Measurements from ENCODE around the gene CSGALNACT2. TPM values are rescaled to one million over a fixed set of nuclear protein-coding genes. Genes with fewer than 3 reads are reported as not detected.

Gene CSGALNACT2
- total and polyA plus RNA-seq, 5 donors from 2014 or later: 17.2 to 69.4 (median 24.6) TPM

DNA sequence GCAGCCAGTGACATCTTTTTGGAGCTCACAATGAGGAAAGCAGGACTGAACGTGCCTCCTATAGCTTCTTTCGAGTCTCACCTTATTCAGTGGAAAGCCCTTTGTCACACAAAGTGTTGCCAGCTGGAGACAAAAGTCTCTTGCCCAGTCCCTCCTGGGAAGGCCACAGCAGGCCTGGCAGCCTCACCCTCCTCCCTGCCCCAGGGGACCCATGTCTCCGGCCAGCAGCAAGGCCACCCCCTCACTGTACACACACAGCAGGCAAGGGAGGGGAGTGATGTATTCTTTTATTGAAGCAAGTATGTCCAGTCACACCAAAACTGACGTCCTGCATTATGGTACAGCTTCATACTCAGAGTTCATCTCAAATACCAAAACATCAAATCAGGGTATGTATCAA is 56.0 kb downstream of the CSGALNACT2 start:
- no peak overlapping the region for H3K4me3 Mint-ChIP-seq
- H3K9me3 ChIP-seq (ENCODE audit: control insufficient read depth in 2 of 2, low read length in 2 of 2): no peaks in the 10 kb centered on the region
- H3K36me3 Mint-ChIP-seq: peaks cover 5% of the 10 kb centered on the region
- peaks cover 0 to 6% (median 3%) of the 10 kb centered on the region in 4 donors for H3K4me1 Mint-ChIP-seq
- H3K4me3 ChIP-seq (ENCODE audit: low read depth, low read length): no peak overlapping the region
- H3K27me3 ChIP-seq (ENCODE audit: control insufficient read depth, insufficient read depth, low read length): no peaks in the 10 kb centered on the region
- no peaks in the 10 kb centered on the region for H3K9me3 Mint-ChIP-seq
- no peaks in the 10 kb centered on the region for H3K4me1 ChIP-seq (ENCODE audit: control insufficient read depth, insufficient read depth, low read length, poor library complexity, severe bottlenecking)
- no peaks in the 10 kb centered on the region for H3K36me3 ChIP-seq (ENCODE audit: control insufficient read depth, insufficient read depth, low read length)
- H3K27ac Mint-ChIP-seq: no peak overlapping the region
- no peak overlapping the region for H3K27ac ChIP-seq (ENCODE audit: insufficient read depth, low read length, poor library complexity, severe bottlenecking)
- DNase-seq (no peak), ATAC-seq (ENCODE audit: low read depth in 2 of 2) (no peak)
- no peaks in the 10 kb centered on the region for H3K27me3 Mint-ChIP-seq

DNA sequence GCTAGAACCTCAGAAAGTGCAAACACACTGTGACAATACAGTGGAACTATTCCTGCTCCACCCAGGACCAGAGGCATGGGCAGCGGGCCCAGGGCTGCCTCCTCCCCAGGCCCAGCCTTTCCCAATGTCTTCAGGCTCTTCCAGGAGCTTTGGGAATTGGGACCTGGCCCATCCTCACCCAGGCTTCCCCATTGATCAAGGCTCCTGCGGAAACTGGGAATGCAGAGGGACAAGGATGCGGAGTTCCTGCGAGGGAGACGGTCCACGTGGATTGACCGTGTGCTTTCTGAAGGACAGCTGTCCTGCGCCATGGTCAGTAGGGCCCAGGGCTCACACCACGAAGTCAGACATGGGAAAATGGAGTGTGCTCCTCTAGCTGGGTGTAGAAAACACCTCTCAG is 56.6 kb downstream of the CSGALNACT2 start:
- H3K4me3 Mint-ChIP-seq: no peak overlapping the region
- H3K9me3 Mint-ChIP-seq: no peaks in the 10 kb centered on the region
- no peak for DNase-seq
- H3K27ac ChIP-seq (ENCODE audit: insufficient read depth, low read length, poor library complexity, severe bottlenecking): no peak overlapping the region
- H3K4me3 ChIP-seq (ENCODE audit: low read depth, low read length): no peak overlapping the region
- H3K27me3 ChIP-seq (ENCODE audit: control insufficient read depth, insufficient read depth, low read length): no peaks in the 10 kb centered on the region
- peaks cover 4% of the 10 kb centered on the region for H3K36me3 Mint-ChIP-seq
- H3K27me3 Mint-ChIP-seq: no peaks in the 10 kb centered on the region
- H3K4me1 ChIP-seq (ENCODE audit: control insufficient read depth, insufficient read depth, low read length, poor library complexity, severe bottlenecking): no peaks in the 10 kb centered on the region
- H3K4me1 Mint-ChIP-seq: peaks cover 0 to 3% (median 3%) of the 10 kb centered on the region in 4 donors
- no peaks in the 10 kb centered on the region for H3K36me3 ChIP-seq (ENCODE audit: control insufficient read depth, insufficient read depth, low read length)
- no peak for ATAC-seq (ENCODE audit: low read depth in 2 of 2)
- H3K9me3 ChIP-seq (ENCODE audit: control insufficient read depth in 2 of 2, low read length in 2 of 2): no peaks in the 10 kb centered on the region
- no peak overlapping the region for H3K27ac Mint-ChIP-seq

DNA sequence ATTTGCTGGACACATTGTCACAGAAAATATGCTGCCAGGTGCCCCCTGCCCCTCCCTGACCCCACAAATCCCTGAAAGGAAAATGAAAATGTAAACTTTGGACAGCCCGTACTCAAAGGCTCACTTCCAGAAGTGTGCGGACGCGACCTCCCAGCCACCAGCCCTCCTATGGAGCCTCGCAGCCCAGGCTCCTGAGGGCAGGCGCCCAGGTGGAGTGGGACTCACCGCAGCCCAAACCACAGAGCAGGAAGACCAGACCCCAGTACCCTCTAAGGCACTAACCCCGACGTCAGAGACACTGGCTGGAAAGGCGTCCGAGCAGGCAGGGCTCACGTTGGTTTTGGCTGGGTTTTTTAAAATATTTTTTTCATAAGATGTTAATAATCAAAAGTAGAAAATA is 57.3 kb downstream of the CSGALNACT2 start:
- Histone ChIP-seq H3K9me3 (ENCODE audit: control insufficient read depth in 2 of 2, low read length in 2 of 2) (no peaks in the 10 kb centered on the region), H3K27ac (ENCODE audit: insufficient read depth, low read length, poor library complexity, severe bottlenecking) (no peak overlapping the region), H3K36me3 (ENCODE audit: control insufficient read depth, insufficient read depth, low read length) (no peaks in the 10 kb centered on the region), H3K27me3 (ENCODE audit: control insufficient read depth, insufficient read depth, low read length) (no peaks in the 10 kb centered on the region), H3K4me3 (ENCODE audit: low read depth, low read length) (no peak overlapping the region), H3K4me1 (ENCODE audit: control insufficient read depth, insufficient read depth, low read length, poor library complexity, severe bottlenecking) (no peaks in the 10 kb centered on the region)
- H3K4me1 Mint-ChIP-seq: peaks cover 0 to 3% (median 1%) of the 10 kb centered on the region in 4 donors
- H3K9me3 Mint-ChIP-seq: no peaks in the 10 kb centered on the region
- ATAC-seq (ENCODE audit: low read depth in 2 of 2): no peak
- H3K27me3 Mint-ChIP-seq: no peaks in the 10 kb centered on the region
- no peak for DNase-seq
- H3K36me3 Mint-ChIP-seq: peaks cover 4% of the 10 kb centered on the region
- H3K27ac Mint-ChIP-seq: peak overlapping the region in 1 of 3 donors; percentile 56
- peak overlapping the region in 1 of 4 donors; percentile 38 for H3K4me3 Mint-ChIP-seq

DNA sequence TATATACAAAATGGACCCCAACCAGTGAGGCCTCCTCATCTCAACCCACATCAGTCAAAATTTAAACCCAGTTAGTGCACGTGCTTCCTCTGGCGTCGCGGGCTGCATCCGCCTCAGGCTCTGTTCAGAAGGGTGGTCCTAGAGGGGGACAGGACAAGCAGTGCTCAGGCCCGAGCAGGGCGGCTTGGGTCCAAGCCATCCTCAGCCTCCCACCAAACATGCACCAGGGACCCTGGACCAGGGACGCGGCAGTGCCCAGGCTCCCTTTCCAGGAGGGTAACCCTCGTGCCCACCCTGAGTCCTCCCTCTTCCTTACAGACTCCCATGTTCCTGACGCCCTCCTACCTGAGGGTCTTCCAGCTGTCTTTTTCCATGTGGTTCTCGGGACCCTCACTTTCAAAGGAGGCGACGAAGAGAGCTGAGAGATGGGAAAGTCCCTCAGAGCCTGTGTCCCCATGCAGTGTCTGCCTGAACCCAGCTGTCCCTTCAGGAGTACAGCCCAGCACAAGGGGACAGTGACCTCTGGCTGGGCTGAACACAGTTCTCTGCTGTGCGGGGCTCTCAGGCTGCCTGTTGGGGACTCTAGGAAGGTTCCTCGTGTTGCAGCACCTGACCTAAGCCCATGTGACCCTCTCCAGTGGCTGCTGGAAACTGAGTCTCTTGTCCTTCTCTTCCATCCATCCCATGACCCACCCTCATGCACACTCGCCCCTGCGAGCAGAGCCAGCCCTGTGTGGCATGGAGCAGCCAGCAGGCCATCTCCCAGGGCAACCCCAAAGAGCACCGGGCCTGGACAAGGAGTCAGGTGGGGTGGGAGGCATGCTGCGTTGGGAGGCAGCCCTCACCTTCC is 58.1 kb downstream of the CSGALNACT2 start:
- ATAC-seq (ENCODE audit: low read depth in 2 of 2) (no peak), DNase-seq (no peak)
- Mint-ChIP-seq H3K27ac (no peak overlapping the region), H3K4me1 (peaks cover 0 to 3% (median 1%) of the 10 kb centered on the region in 4 donors), H3K36me3 (peaks cover 4% of the 10 kb centered on the region), H3K27me3 (no peaks in the 10 kb centered on the region), H3K4me3 (peak overlapping the region in 1 of 4 donors; percentile 27), H3K9me3 (no peaks in the 10 kb centered on the region)
- Histone ChIP-seq H3K36me3 (ENCODE audit: control insufficient read depth, insufficient read depth, low read length) (no peaks in the 10 kb centered on the region), H3K9me3 (ENCODE audit: control insufficient read depth in 2 of 2, low read length in 2 of 2) (no peaks in the 10 kb centered on the region), H3K27ac (ENCODE audit: insufficient read depth, low read length, poor library complexity, severe bottlenecking) (no peak overlapping the region), H3K4me3 (ENCODE audit: low read depth, low read length) (no peak overlapping the region), H3K27me3 (ENCODE audit: control insufficient read depth, insufficient read depth, low read length) (no peaks in the 10 kb centered on the region), H3K4me1 (ENCODE audit: control insufficient read depth, insufficient read depth, low read length, poor library complexity, severe bottlenecking) (no peaks in the 10 kb centered on the region)

DNA sequence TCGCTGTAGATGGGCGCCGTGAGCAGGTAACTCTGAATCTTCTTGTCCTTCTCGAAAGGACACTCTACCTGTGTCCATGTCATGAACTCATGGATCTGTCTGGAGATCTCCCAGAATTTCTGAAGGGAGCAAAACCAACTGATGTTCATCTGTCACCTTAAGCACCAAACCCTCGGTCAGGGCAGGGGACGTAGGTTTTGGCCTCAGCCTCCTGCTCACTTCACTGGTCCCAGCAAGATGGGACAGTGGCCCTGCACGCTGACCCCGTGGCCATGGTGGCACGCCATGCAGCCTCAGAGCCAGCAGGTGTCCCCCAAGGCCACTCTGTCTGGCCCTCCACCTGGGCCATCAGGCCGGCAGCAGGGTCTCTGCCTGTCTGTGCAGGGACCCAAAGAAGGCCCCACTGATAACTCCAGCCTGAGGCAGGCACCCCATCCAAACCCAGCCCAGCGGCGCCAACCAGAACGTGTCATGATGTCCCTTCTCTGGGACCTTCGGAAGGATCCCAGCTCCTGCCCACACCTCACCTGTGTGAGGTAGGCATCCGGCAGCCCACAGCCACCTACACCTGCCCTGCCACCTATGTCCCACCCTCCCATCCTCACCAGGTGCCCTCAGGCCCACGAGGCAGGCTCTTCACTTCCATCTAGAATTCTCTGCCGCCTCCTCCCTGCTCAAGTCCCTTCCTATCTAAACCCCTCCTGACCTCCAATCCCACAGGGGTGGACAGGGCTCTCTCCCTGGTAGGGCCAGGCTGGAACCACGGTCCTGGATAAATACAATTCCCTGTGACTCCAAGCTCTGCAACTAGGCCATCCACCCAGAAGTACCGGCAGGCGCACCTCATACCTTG is 59.0 kb downstream of the CSGALNACT2 start:
- no peaks in the 10 kb centered on the region for H3K27me3 ChIP-seq (ENCODE audit: control insufficient read depth, insufficient read depth, low read length)
- peaks cover 1% of the 10 kb centered on the region for H3K36me3 Mint-ChIP-seq
- H3K4me1 ChIP-seq (ENCODE audit: control insufficient read depth, insufficient read depth, low read length, poor library complexity, severe bottlenecking): peaks cover 6% of the 10 kb centered on the region
- ATAC-seq (ENCODE audit: low read depth in 2 of 2) (no peak), DNase-seq (no peak)
- H3K9me3 Mint-ChIP-seq: no peaks in the 10 kb centered on the region
- no peaks in the 10 kb centered on the region for H3K36me3 ChIP-seq (ENCODE audit: control insufficient read depth, insufficient read depth, low read length)
- no peak overlapping the region for H3K4me3 ChIP-seq (ENCODE audit: low read depth, low read length)
- no peak overlapping the region for H3K27ac ChIP-seq (ENCODE audit: insufficient read depth, low read length, poor library complexity, severe bottlenecking)
- no peaks in the 10 kb centered on the region for H3K9me3 ChIP-seq (ENCODE audit: control insufficient read depth in 2 of 2, low read length in 2 of 2)
- peak overlapping the region in 1 of 3 donors; percentile 83 for H3K27ac Mint-ChIP-seq
- H3K4me1 Mint-ChIP-seq: peaks cover 1 to 8% (median 4%) of the 10 kb centered on the region in 4 donors
- no peaks in the 10 kb centered on the region for H3K27me3 Mint-ChIP-seq
- peak overlapping the region in 1 of 4 donors; percentile 19 for H3K4me3 Mint-ChIP-seq

DNA sequence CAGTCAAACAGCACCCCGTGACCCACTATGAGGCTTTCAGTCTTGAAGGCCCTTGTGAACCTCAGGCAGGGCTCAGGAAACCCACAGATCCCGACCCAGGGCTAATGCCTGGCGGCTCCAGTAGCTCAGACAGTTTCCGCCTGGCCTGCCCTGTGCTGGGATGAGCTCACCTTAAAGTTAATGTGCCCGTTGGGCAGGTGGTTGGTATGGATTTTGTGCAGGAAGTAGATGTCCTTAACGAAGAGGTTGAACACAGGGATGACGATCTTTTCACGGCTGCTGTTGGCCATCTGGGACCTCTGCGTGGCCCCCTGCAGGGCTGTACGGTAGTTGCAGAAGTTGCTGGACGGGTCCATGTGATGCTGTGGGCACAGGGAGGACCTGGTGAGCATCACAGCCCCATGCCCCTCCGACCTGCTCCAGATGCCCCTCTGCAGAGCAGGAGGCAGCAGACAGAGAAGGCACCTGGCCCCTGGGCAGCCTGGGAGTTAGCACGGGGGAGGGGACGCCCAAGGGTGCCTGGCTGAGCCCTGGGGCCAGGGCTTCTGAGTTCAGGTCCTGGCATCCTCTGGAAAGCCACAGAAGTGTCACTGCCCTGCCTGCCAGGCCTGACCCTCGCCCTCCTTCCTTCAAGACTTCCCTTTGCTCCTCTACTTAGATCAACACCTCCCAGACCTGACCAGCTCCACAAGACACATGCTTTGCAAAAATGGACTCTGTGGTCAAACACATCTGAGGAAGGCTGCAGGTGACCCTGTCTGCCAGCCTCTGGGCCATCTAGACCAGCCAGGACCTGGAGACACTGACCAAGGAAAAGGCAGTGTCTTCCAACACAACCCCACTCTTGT is 59.8 kb downstream of the CSGALNACT2 start:
- no peaks in the 10 kb centered on the region for H3K9me3 Mint-ChIP-seq
- Histone ChIP-seq H3K27ac (ENCODE audit: insufficient read depth, low read length, poor library complexity, severe bottlenecking) (no peak overlapping the region), H3K9me3 (ENCODE audit: control insufficient read depth in 2 of 2, low read length in 2 of 2) (no peaks in the 10 kb centered on the region), H3K36me3 (ENCODE audit: control insufficient read depth, insufficient read depth, low read length) (no peaks in the 10 kb centered on the region), H3K4me3 (ENCODE audit: low read depth, low read length) (no peak overlapping the region), H3K4me1 (ENCODE audit: control insufficient read depth, insufficient read depth, low read length, poor library complexity, severe bottlenecking) (peaks cover 10% of the 10 kb centered on the region), H3K27me3 (ENCODE audit: control insufficient read depth, insufficient read depth, low read length) (no peaks in the 10 kb centered on the region)
- no peaks in the 10 kb centered on the region for H3K36me3 Mint-ChIP-seq
- ATAC-seq (ENCODE audit: low read depth in 2 of 2) (no peak), DNase-seq (peak in 1 of 3 donors; percentile 30)
- H3K27me3 Mint-ChIP-seq: no peaks in the 10 kb centered on the region
- peak overlapping the region in 1 of 4 donors; percentile 19 for H3K4me3 Mint-ChIP-seq
- peaks cover 0 to 9% (median 5%) of the 10 kb centered on the region in 4 donors for H3K4me1 Mint-ChIP-seq
- peak overlapping the region in 1 of 3 donors; percentile 83 for H3K27ac Mint-ChIP-seq

DNA sequence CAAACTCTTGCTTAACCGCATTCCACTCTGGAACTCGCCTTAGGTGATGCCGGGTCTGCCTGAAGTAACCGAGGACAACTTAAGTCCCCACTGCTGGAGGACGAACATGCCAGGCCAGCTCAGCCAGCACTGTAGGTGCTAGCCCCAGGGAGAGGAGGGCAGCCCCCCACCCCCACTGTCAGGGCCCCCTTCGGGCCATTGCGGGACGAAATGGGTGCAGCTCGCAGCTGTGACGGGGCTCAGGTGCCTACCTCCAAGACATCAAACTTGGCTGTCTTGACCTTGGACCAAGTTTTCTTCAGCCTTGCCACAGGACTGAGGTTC is 60.4 kb downstream of the CSGALNACT2 start:
- no peak overlapping the region for H3K27ac Mint-ChIP-seq
- ATAC-seq (ENCODE audit: low read depth in 2 of 2) (no peak), DNase-seq (no peak)
- H3K36me3 Mint-ChIP-seq: no peaks in the 10 kb centered on the region
- no peak overlapping the region for H3K27ac ChIP-seq (ENCODE audit: insufficient read depth, low read length, poor library complexity, severe bottlenecking)
- H3K4me1 Mint-ChIP-seq: peaks cover 0 to 7% (median 5%) of the 10 kb centered on the region in 4 donors
- H3K9me3 ChIP-seq (ENCODE audit: control insufficient read depth in 2 of 2, low read length in 2 of 2): no peaks in the 10 kb centered on the region
- no peaks in the 10 kb centered on the region for H3K27me3 ChIP-seq (ENCODE audit: control insufficient read depth, insufficient read depth, low read length)
- peaks cover 10% of the 10 kb centered on the region for H3K4me1 ChIP-seq (ENCODE audit: control insufficient read depth, insufficient read depth, low read length, poor library complexity, severe bottlenecking)
- no peak overlapping the region for H3K4me3 Mint-ChIP-seq
- no peaks in the 10 kb centered on the region for H3K27me3 Mint-ChIP-seq
- H3K4me3 ChIP-seq (ENCODE audit: low read depth, low read length): no peak overlapping the region
- H3K36me3 ChIP-seq (ENCODE audit: control insufficient read depth, insufficient read depth, low read length): no peaks in the 10 kb centered on the region
- peaks cover 0 to 1% (median 0%) of the 10 kb centered on the region in 7 donors for H3K9me3 Mint-ChIP-seq

All from CD4-positive, CD25-positive, alpha-beta regulatory T cell (primary cell).